NCI-H2171 treated with DMSO at 0.1 percent for 48 hours (cell line): ENCODE results near the gene TMEM87B.
"Not testable (repeated sequence)": the region's sequence is repeated elsewhere in the genome, so short reads cannot be mapped to it uniquely, and the experiment has no call there.

ENCODE experiments used
- DNase-seq: peaks from one replicate; lab custom pipeline; 2025; lab: John Stamatoyannopoulos, UW

The TMEM87B gene

DNA sequence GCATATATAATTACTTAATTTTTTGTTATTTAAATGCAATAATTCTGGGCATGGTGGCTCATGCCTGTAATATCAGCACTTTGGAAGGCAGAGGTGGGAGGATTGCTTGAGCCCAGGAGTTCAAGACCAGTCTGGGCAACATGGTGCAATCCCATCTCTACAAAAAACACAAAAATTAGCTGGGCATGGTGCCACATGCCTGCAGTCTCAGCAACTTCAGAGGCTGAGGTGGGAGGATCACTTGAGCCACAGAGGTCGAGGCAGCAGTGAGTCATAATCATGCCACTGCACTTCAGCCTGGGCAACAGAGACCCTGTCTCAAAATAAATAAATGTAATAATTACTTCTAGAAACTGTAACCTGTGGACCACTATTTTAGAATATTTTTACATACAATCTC lies 21.5 kb upstream of the TMEM87B start:
- no peak for DNase-seq

DNA sequence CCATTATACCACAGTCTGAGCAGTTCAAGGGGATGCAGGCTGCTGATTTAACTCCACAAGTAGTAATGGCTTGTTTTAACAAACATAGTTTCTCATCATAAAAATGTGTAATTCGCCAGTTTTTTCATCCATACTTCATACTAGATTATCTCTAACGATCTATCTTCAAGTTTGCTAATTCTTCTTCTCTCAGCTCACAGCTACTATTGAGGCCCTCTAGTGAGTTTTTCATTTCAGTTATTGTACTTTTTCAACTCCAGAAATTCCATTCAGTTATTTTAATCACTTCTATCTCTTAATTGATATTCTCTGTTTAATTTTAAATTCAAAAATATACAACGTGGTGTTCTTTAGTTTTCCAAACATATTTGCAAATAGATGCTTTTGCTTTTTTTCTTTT lies 20.1 kb upstream of the TMEM87B start:
- DNase-seq: no peak

DNA sequence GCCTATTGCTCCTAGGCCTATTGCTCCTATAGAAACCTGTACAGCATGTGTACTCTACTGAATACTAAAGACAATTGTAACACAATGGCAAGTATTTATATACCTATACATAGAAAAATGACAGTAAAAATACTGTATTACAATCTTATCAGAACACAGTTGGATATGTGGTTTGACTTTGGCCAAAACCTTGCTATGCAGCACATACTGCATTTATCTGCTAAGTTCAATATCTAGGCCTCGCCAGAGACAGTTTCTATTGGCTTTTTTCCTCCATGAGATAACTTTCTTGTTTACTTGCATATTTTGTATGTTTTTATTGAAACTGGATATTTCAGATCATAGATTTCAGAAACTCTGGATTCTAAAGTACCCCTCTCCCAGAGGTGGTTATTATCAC lies 19.3 kb upstream of the TMEM87B start:
- no peak for DNase-seq

DNA sequence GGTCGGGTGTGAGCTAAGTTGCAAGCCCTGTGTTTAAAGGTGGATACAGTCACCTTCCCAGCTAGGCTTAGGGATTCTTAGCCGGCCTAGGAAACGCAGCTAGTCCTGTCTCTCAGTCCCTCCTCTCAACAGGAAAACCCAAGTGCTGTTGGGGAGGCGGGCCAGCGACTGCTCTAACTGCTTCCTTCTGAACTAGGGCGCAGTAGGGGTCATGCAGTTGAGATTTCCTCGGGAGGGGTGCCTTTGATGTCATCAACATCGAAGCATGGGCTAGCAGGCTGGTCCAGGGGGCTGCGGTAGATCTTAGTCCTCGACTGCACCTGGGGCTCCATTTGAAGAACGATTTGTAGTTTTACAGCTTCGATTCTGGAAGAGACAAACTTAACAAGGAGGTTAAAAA lies 15.5 kb upstream of the TMEM87B start:
- not testable (repeated sequence) for DNase-seq

DNA sequence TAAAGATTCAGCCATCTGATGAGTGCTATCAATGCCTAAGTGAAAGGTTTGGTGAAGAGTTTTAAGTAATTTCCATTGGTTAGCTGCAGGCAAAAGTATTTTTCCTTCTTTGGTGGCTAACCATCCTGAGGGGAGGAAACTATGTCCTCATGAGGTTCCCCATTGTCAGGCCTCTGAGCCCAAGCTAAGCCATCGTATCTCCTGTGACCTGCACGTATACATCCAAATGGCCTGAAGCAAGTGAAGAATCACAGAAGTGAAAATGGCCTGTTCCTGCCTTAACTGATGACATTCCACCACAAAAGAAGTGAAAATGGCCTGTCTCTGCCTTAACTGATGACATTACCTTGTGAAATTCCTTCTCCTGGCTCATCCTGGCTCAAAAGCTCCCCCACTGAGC lies 15.0 kb upstream of the TMEM87B start:
- not testable (repeated sequence) for DNase-seq

DNA sequence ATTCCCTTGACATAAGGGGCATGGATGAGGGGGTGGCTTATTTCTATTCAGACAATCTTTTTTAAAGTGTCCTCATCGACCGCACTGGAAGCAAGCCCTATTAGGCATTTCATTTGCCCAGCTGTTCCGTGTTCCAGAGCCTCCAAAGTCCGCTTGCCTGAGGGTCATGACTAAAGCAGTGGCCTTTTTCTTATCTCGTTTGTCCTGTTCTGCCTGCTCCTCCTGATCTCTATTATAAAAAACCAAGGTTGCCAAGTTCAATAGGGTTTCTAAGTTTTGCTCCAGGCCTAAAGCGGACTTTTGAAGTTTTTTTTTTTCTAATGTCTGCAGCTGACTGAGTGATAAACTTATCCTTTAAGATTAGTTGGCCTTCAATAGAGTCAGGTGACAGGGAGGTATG lies 13.6 kb upstream of the TMEM87B start:
- DNase-seq: not testable (repeated sequence)

DNA sequence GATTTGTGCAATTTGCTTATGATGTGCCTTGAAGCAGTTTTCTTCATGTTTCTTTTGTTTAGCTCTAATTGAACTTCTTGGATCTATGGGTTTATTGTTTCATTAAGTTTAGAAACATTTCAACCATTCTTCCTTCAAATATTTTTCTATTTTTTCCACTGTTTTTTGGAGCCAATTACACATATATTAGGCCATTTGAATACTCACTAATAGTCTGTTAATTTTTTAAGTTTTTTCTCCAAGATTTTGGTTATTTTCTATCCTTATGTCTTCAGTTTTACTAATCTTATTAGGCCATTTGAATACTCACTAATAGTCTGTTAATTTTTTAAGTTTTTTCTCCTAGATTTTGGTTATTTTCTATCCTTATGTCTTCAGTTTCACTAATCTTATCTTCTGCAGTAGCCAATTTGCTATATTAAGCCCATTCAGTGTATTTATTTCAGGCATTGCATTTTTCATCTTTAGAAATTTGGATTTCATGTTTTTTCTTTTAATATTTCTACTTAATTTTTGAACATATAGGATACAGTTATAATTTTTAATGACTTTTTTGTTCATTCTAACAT lies 9.5 kb upstream of the TMEM87B start:
- no peak for DNase-seq

DNA sequence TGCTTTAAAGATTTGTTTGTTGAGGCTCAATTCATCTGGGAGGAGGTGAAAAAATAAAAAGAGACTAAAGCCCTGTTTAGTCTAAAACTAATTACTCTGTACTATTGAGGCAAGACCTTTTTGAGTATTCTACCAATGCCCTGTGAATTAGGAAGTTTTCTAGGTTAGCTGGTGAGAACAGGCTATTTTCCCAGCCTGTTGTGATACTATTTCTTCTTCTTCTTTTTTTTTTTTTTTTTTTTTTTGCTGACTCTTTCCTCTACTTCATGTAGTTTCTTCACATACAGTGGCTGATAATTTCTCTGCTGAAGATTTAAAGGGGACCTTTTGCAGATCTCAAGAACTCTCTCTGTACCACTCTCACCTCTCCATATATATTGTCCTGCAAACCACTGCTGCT lies 8.8 kb upstream of the TMEM87B start:
- DNase-seq: no peak

DNA sequence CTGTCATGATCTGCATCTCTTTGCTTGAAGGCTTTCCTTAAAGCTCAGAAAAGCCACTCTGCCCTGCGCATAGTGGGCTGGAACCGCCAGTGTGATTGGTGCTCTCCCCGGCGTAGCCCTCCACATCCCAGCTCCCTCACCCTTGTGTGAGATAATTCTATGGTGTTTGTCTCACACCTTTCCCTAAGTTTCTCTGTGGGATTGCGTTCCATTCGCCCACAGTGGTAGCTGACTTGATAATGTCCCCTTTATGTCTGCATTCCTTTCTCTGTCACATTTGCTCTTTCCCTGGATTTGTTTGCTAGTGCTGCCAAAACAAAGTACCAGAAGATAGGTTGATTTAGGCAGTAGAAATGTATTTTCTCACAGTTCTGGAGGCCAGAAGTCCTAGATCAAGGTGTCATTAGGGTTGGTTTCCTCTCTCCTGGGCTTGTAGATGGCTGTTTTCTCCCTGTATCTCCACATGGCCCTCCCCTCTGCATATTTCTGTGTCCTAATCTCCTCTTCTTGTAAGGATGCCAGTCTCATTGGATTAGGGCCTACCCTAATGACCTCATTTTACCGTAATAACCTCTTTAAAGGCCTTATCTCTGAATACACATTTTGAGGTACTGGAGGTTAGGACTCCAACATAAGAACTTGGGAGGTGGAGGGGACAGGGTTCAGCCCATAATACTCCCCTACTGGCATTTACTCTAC lies 7.4 kb upstream of the TMEM87B start:
- no peak for DNase-seq

DNA sequence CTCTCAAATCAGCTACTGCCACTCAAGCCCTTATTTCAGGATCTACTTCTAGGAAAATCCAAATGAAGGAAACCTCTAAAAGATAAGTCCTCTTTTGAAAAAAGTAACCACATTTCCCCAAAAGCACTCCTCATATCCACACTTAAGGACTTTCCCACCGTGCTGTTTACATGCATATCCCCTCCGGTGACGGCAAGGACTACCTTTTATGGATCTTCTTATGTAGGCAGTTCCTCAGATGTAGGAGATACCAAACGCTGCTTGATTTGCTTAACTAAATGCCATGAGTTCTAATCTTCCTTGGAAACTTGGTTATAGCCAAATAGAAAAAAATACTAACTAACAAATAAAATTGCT lies 6.9 kb upstream of the TMEM87B start:
- no peak for DNase-seq

DNA sequence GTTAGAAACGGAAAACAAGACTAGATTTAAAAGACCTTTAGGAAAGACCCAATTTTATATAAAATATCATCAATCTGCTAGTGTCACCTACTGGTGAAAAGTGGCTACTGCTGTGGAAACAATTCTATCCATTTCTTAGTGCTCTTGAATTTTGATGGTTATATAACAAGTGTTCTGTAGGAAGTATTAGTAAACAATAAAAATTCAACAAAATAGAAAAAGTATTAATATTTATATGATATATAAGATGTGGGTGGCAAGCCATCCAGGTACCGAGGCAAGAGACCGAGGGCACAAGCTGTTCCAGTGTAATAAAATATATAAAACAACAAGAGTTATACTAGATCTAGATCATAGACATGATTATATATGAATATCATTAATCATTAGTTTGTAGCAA lies 6.2 kb upstream of the TMEM87B start:
- peak; percentile 80 for DNase-seq

DNA sequence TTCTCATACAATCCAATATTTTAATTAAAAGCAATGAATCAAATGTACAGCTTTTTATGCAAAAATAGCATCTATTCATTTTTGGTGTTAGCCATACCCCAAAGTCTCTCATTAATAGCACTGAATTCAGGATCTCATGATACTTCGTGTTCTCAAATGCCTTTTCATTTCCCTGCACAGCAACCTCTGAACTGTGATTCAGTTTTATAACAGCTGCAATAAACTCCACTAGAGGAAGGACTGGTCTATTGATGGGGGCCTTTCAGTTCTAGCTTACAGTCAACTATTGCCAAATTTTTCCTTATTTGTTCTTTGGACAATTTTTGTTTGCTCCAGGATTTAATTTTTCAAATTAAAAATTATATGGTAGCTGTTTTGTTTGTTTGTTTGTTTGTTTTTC lies 4.8 kb upstream of the TMEM87B start:
- no peak for DNase-seq

DNA sequence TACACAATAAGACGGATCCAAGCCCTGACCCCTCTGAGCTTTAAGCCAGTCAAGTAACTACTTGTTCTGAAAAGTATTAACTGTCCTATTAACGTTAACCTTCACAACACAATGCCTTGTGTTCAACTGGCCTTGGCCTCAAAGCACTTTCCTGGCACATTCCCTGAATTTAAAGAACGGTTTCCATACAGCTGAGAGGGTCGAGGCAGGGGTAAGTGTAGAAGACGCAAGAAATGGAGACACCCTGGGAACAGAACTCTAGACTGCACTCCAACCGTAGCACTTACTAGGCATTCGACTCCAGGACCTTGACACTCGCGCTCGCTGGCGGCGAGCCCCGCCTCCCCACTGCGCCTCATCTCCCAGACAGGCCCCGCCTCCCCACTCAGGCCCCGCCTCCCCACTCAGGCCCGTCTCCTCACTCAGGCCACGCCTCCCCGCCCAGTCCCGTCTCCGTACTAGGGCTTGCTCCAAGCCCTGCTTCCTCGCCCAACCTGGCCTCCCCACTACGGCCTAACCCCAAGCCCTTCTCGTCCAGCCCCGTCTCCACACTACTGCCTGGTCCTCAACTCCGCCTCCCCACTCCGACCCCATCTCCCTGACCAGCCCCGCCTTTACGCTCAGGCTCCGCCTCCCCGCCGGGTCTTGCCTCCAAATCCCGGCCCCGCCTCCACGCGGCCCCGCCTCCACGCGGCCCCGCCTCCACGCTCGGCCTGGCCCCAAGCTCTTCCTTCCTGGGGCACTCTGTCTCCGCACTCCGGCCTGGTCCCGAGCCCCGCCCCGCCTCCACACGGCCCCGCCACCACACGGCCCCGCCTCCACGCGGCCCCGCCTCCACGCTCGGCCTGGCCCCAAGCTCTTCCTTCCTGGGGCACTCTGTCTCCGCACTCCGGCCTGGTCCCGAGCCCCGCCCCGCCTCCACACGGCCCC lies 887 bp upstream of the TMEM87B start:
- peak; percentile 95 for DNase-seq

DNA sequence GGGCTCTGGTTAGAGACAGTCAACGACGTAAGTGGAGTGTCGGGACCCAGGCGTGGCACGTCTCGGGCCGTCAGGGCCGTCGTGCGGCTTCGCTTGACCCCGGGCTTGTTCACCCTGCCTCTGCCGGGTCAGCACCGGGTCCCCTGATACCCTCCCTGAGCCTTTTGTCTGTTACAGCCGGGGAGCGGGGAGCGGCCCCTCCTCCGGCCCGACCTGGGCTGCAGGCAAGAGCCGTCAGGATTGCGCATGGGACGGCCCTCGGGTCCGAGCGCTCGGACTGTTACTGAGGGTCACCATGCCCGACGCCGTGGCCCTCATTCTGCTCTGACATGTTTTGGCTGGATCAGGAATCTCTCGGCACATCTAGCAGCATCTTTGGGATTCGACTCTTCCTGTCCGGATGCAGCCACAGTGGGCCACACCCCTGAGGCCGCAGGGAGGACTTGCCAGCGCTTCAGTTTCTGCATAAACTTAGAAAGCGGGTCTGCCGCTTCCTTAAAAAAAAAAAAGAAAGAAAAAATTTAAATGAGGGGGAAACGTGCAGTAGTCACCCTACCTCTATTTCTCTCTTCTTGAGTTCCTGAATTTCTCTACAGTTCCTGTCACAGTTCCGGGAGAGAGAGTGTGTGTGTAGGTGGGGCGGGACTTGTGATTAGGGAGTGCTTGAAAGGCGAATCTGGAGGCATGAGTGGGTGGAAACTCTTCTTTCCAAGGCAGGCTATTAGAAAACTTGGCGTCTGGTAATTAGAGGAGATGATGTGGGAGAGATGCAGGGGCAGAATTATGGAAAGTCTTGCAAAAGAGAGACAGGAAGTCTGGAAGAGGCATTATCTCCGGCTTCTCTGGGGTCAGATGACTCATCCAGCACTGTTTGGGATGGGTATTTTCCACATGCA lies 909 bp downstream of the TMEM87B start:
- DNase-seq: peak; percentile 53

DNA sequence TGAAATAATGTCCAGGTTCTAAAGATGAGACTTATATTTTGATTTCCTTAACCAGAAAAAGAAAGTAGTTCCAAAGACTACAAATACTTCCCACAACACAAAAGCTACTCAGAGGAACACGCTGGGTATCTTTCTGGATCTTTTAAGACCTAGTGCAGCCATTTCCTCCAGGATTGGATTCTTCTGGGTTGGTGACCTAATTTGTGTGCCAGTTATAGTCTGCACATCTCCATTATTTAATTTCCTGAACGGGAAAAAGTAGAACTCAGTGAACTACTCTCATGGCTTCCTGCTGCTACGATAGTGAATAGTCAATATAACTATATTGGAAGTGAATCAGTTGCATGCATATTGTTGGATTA lies 1.5 kb downstream of the TMEM87B start:
- DNase-seq: no peak

DNA sequence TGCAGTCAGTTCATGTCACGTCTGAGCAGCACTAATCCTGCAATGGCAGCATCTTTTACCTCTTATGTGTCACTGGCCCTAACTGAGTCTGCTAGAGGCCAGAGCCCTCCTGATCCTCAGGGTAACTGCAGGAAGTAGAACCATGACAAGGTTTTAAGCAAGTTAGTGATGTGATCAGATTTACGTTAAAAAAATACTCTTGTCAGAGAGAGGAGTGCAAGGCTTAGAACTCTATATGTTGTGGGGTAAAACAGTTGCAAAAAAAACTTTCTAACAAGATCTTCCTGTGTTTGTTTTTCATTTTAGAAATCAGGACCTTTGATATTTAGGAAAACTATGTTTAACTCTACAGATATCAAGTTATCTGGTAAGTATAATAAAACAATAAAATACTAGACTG lies 4.6 kb downstream of the TMEM87B start:
- DNase-seq: no peak

DNA sequence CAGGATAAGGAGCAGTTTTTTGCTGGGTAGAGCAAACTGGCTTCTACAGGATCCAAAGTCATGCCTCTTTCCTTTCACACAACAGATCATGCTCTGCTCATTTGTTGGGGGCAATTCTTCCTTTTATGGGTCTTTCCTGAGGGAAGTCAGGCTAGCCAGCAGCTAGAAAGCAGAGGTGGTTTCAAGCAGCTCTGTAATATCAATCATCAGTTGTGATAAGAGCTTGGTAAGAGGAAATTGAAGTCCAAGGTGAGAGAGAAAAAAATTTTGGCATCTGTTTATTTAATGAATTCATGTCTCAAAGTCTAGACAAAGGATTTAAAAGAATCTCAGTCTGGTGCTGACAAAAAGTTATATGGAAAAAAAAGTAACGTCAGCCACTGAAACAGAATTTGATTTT lies 6.2 kb downstream of the TMEM87B start:
- DNase-seq: no peak

DNA sequence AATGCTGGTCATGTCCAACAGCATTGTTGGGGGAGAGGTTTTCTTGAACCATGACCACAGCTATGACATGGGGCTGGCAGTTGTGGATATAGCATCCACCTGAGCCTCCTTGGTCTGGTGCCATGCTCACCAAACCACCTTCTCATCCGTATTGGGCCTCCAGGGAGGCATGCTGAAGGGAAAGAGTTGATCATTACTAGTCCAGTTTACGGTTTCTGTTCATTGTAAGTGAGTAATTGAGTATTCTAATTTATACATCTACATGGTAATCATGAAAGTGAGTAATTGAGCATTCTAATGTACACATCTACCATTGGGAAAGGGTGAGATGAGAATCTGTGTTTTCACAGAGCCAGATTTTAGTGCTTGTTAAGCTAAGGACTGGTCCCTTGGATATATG lies 6.8 kb downstream of the TMEM87B start:
- DNase-seq: no peak

DNA sequence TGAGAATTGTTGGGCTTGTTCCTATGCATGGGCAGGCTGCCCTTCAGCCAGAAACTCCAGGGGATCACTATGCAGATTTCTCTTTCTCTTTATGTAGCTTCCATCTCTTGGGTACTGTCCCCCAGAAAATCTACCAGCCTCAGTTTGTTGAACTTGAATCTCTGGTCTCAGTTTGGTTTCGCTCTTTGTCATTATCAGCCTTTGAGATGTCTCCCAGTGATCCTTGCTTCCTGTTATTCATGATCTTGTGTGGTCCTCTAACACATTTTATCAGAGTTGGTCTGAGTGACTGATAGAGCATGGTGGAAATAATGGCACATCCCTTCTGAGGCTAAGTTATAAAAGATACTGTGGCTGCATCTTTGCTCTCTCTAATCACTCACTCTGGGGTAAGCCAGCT lies 7.8 kb downstream of the TMEM87B start:
- DNase-seq: no peak

DNA sequence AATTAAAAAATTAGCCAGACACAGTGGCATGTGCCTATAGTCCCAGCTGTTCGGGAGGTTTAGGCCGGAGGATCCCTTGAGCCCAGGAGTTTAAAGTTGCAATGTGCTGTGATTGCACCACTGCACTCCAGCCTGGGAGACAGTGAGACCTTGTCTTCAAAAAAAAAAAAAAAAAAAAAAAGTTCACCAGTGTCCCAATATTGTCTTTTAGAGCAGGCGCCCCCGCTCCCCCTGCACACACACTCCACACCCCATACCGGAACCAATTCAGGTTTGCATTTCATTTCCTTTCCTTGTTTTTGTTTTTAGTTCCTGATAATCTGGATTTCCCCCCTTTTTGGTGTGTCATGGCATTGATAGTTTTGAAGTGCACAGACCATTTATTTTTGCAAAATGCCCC lies 10.4 kb downstream of the TMEM87B start:
- no peak for DNase-seq

DNA sequence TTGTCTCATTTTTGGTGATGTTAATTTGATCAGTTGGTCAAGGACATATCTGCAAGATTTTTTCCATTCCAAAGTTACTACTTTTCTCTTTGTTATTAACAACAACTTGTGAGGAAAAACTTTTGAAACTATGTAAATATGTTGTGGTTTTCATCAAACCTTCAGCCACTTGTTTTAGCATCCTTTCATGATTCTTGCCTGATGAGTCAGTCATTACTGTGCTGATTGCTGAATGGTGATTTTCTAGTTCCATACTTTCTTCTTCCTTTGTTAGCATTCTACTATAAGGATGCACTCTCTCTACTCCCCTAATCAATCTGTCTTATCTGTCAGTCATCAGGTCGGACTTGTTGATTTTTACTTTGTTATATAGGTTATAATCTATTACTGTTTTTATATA lies 10.9 kb downstream of the TMEM87B start:
- no peak for DNase-seq

DNA sequence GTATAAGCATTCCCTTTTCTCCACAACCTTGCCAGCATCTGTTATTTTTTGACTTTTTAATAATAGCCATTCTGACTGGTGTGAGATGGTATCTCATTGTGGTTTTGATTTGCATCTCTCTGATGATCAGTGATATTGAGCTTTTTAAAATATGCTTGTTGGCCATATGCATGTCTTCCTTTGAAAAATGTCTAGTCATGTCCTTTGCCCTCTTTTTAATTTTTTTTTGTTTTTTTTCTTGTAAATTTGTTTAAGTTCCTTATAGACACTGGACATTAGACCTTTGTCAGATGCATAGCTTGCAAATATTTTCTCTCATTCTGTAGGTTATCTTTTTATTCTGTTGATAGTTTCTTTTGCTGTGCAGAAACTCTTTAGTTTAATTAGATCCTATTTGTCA lies 14.7 kb downstream of the TMEM87B start:
- not testable (repeated sequence) for DNase-seq
